ENCODE data around the gene LRCH4.

GRCh38 chr7:100630066-100630465 is 44.1 kb upstream of the LRCH4 start:
- TF ChIP-seq CTCF (IDR thresholded peaks at IDR 0.05) (no peak), POLR2AphosphoS5 (IDR thresholded peaks at IDR 0.05; ENCODE audit: low read depth, low read length) (no peak), REST (IDR thresholded peaks at IDR 0.05; ENCODE audit: insufficient read depth in 1 of 2, low read depth in 2 of 2, low read length in 1 of 2) (no peak)
